Mucosa of descending colon (tissue), 3 donors: ENCODE measurements around the gene IRF9. TPM values are rescaled to one million over a fixed set of nuclear protein-coding genes. Genes with fewer than 3 reads are reported as not detected.

Experiments used
- ATAC-seq: fragments of 200-7000 bp; cut with Tn5 transposase; one replicate; pipeline ENCODE4 v1.9.1; 2020; ENCODE audit warnings: mild to moderate bottlenecking, moderate library complexity
- DNase-seq, 3 donors: peaks; one replicate each; pipeline ENCODE4 v3.0.0-alpha.2; 2020
- H3K36me3 ChIP-seq: fragments of 200-600 bp; one replicate; pipeline ENCODE4 v1.8.0; 2021; ENCODE audit warnings: low read depth, mild to moderate bottlenecking
- H3K4me1 ChIP-seq: fragments of 200-600 bp; one replicate; pipeline ENCODE4 v1.8.0; 2021; ENCODE audit warnings: low read depth, mild to moderate bottlenecking
- H3K4me3 ChIP-seq: fragments of 200-600 bp; one replicate; pipeline ENCODE4 v1.8.0; 2021; ENCODE audit warnings: mild to moderate bottlenecking
- H3K9me3 ChIP-seq: fragments of 200-600 bp; one replicate; pipeline ENCODE4 v1.8.0; 2021; ENCODE audit warnings: mild to moderate bottlenecking
- intact Hi-C, 2 donors: fragments of 100-400 bp; cut with DNase I in 1 of 2; cut with micrococcal nuclease in 1 of 2; formaldehyde crosslinking; loops; one replicate each; pipeline versions ENCODE4 v1.11.0 to v1.11.1; 2022; cut with DNase I, micrococcal nuclease
- long read RNA-seq, 2 donors: library from polyadenylated mRNA; unstranded; transcript quantifications; one replicate each; pipeline ENCODE4 v2.0.0, GENCODE V29; 2019 to 2021
- total RNA-seq, 3 donors: library from RNA; stranded (reverse); fragmentation: NEBNext Ultra II Directional in 2 of 3; extraction: Animal tissue kit (Norgen Biotek cat#: 25700) in 2 of 3; gene quantifications; one replicate each; pipeline versions ENCODE4 v1.2.1 to v1.2.4, GENCODE V29; 2021 to 2023
- TF ChIP-seq, protein P1 (sequence below): fragments of 200-600 bp; IDR thresholded peaks from one replicate; pipeline ENCODE4 v1.8.0; 2022; ENCODE audit warnings: antibody characterized with exemption, mild to moderate bottlenecking
- donor health status: DM: no; HTN: no; CAD: no; lungs with moderate emphysema.
- donor health status: DM: no; HTN: no; CAD: no.
- donor health status: DM: no; HTN: yes; CAD: no.

The IRF9 gene, protein sequence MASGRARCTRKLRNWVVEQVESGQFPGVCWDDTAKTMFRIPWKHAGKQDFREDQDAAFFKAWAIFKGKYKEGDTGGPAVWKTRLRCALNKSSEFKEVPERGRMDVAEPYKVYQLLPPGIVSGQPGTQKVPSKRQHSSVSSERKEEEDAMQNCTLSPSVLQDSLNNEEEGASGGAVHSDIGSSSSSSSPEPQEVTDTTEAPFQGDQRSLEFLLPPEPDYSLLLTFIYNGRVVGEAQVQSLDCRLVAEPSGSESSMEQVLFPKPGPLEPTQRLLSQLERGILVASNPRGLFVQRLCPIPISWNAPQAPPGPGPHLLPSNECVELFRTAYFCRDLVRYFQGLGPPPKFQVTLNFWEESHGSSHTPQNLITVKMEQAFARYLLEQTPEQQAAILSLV
- total RNA-seq: 100 to 1,000 TPM in 2 of 3 donors, 10 to 100 TPM in 1; 78.7 to 119 (median 103) TPM
- long read RNA-seq, donor 1, transcript IRF9-202 (9 exons, 1,838 nt): major isoform, 52 of 97 reads
- long read RNA-seq, donor 1, transcript IRF9-215 (8 exons, 1,769 nt): minor isoform, 6 of 97 reads
- long read RNA-seq, donor 1, partial matches to known transcripts: 6 of 97 reads
- long read RNA-seq, donor 1, other reads (novel, unspliced or antisense): 32 of 97 reads
- long read RNA-seq, donor 2, transcript IRF9-202 (9 exons, 1,838 nt): major isoform, 52 of 85 reads
- long read RNA-seq, donor 2, partial matches to known transcripts: 4 of 85 reads
- long read RNA-seq, donor 2, other reads (novel, unspliced or antisense): 26 of 85 reads

DNA sequence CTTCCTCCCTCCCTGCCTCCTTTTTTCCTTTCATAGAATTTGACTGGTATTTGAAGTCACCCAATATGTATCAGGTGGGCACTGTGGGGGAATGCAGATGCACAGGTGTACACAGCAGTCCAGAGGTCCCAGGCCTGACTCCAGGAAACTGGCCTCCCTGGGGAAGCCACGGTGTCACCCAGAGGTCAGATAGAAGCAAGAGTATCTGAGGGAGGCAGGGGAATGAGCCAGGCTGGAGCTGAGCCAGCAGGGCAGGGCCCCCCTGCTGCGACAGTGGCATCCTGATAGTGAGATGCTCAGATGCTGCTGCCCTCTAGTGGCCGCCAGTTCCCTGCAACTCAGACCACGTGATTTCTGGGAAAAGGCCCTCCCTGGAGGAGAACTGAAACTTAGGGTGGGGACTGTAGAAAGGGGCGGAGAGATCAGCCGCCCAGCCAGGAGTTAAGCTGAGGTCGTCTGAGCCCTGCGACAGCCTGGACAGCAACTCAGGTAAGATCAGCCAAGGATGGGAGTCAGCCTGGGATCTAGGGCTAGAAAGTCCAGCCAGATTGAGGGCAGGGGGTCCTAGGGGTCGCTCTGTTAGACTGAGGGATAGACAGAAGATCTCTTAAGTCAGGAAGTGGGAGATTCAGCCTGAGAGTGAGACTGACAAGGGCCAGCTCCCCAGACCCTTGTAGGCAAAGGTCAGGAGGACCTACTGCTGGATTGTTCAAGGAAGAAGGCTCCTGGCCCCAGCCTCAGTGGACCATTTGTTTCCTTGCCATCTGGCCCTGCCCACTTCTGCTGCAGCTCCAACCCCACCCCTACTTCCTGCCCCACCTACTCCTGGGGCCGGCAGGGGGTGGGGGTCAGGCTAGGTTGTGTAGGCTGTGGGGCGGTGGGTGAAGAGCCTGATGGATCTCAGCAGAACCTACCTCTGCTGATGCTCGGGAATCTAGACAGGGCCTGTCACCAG, at the start of gene IRF9:
Gene IRF9, plus strand, starts transcription at position 416 of the 955 bp plus-strand sequence. CDS start 880 bp downstream, outside the sequence.
- Histone ChIP-seq H3K9me3 (no peaks in the 10 kb centered on the region), H3K36me3 (peaks cover 3% of the 10 kb centered on the region)

DNA sequence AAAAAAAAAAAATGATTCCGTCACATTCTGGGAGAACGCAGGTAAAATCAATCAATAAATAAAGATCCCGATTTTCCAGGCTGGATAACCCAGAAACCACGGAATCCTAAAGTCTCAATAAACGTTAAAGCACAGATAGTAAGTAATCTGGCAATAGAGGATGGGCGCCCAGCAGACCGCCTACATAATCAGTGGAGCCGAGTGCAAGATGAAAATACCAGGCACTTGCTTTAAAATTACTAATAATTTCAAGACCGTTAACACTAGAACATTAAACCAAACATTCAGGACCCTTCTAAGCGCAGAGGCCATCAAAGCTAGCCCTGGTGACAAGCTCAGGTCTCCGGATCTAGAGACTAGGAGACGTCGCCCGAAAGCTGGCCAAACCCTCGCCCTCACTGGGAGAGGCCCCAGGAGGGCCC, 47.7 kb upstream of the IRF9 start:
- peak overlapping the region; percentile 31 for H3K4me3 ChIP-seq
- peaks cover 4% of the 10 kb centered on the region for H3K36me3 ChIP-seq
- DNase-seq: peak in 1 of 3 donors; percentile 39
- no peak for ATAC-seq
- H3K9me3 ChIP-seq: no peaks in the 10 kb centered on the region
- H3K4me1 ChIP-seq: peaks cover 18% of the 10 kb centered on the region
- intact Hi-C loops: no loop called here
- TF ChIP-seq, protein P1, sequence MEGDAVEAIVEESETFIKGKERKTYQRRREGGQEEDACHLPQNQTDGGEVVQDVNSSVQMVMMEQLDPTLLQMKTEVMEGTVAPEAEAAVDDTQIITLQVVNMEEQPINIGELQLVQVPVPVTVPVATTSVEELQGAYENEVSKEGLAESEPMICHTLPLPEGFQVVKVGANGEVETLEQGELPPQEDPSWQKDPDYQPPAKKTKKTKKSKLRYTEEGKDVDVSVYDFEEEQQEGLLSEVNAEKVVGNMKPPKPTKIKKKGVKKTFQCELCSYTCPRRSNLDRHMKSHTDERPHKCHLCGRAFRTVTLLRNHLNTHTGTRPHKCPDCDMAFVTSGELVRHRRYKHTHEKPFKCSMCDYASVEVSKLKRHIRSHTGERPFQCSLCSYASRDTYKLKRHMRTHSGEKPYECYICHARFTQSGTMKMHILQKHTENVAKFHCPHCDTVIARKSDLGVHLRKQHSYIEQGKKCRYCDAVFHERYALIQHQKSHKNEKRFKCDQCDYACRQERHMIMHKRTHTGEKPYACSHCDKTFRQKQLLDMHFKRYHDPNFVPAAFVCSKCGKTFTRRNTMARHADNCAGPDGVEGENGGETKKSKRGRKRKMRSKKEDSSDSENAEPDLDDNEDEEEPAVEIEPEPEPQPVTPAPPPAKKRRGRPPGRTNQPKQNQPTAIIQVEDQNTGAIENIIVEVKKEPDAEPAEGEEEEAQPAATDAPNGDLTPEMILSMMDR: no peak

More for the DNA sequence above, at the start of gene IRF9:
- Histone ChIP-seq H3K4me3 (peak within 1 kb of the TSS; percentile 31), H3K4me1 (peaks cover 22% of the 10 kb centered on the region)
- TF ChIP-seq, protein P1: peak; percentile 93
- intact Hi-C loops: no loop called here
- DNase-seq (peak; percentile 97 to 100 (median 98)), ATAC-seq (peak; percentile 95)

DNA sequence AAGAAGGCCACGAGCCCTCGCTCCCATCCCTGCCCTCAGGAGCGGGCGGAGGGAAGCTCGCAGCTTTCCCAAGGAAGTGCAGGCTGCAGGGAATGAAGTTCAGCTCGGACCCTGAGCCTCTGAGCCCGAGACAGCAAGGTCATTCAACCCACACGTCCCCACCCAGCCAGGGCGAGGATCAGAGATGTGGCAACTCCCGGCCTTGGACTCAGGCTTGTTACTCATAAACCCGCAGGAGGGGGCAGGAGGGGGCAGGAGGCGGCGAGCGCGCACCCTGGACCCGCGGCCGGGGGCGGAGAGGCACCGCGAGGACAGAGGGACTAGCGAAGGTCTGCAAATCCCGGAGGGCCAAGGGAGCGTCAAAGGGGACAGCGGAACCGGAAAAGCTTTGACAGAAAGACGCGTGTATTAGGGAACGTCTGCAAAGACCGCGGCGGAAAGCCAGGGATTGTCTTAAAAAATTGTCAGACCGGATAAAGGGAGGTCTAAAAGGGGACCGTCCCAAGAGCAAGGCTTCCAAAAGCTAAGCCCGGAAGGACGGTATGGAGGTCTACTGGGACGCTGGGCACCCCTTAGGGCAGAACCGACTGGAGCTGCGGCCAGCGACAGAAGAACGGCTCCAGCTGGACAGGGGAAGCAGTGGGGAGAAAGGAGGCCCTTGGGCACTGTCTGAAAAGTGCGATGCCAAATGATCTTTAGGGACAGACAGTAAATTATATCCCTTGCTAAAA, 47.1 kb upstream of the IRF9 start:
- DNase-seq: peak; percentile 92 to 94 (median 93)
- H3K4me1 ChIP-seq: peaks cover 13% of the 10 kb centered on the region
- no peaks in the 10 kb centered on the region for H3K9me3 ChIP-seq
- ATAC-seq: peak; percentile 64
- peaks cover 4% of the 10 kb centered on the region for H3K36me3 ChIP-seq
- intact Hi-C loops: no loop called here
- H3K4me3 ChIP-seq: peak overlapping the region; percentile 31
- TF ChIP-seq, protein P1: no peak

DNA sequence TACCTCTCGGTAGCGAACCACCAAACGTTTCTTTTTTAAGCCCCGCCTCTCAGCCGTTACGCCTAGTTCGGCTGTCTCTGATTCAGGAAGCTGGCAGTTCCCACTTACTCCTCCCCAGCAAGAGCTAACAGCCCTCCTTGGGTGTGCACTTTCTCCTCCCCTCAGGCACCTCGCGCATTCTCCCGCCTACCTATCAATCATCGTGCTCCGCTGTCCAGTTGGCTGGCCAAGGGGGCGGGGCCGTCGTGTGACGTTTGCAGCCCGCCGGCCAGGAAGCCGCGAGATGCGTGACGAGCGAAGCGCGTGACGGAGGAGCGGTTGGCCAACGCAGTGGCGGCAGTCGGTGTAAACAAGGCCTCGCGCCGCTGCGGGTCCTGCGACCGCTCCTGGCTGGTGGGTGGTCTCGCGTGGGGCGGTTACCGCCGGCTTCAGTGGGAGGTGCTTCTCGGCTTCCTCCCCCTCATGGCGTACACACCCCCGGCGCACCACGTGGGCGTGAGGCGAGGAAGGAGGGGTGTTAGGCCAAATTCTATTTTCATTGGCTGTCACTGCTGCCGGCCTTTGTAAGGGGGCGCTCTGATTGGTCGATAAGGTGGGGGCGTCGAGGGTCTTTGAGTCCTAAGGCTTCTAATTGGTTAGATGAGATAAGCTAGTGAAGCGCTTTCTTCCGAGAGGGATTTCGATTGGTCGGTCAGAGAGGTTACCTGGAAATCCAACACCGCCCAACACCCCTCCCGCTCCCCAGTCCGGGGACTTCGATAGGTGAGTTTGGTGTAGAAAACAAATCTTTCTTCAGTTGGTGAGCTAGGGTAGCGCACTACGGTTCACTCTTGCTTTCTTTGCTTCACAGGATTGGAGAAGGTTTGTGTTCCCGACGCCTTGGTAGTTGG, 46.3 kb upstream of the IRF9 start, which contains the start of the genes DCAF11 and NRL:
Gene DCAF11, plus strand, starts transcription at position 246 of the 890 bp plus-strand sequence. CDS start 818 bp downstream, outside the sequence.
Gene NRL, minus strand, starts transcription at position 418 of the 890 bp plus-strand sequence. CDS start 32,101 bp downstream, outside the sequence.
- Histone ChIP-seq H3K4me1 (peaks cover 10% of the 10 kb centered on the region), H3K9me3 (no peaks in the 10 kb centered on the region), H3K36me3 (peaks cover 8% of the 10 kb centered on the region), H3K4me3 (peak within 1 kb of the TSS; percentile 31)
- intact Hi-C loops: no loop called here
- TF ChIP-seq, protein P1: no peak
- peak; percentile 89 for ATAC-seq
- peak; percentile 98 to 99 (median 98) for DNase-seq
